WTC11 (cell line): ENCODE results near the gene ELAPOR1. TPM values are rescaled to one million over a fixed set of nuclear protein-coding genes. Genes with fewer than 3 reads are reported as not detected.

Experiments used
- ETV6 ChIP-seq: sonication (generic); formaldehyde crosslinking; IDR thresholded peaks from 2 replicates; pipeline ENCODE4 v1.8.1; 2022; ENCODE audit warnings: mild to moderate bottlenecking, missing genetic modification reagents
- GTF2I ChIP-seq: fragments of 250-450 bp; sonication (Bioruptor Pico); conservative IDR thresholded peaks from 2 replicates; pipeline ENCODE4 v1.4.0; 2021; ENCODE audit warnings: mild to moderate bottlenecking
- HMGA2 ChIP-seq: fragments of 250-450 bp; sonication (Bioruptor Pico); IDR thresholded peaks from 2 replicates; pipeline ENCODE4 v1.4.0; 2021; ENCODE audit warnings: mild to moderate bottlenecking, moderate library complexity
- JAZF1 ChIP-seq: fragments of 250-450 bp; sonication (Bioruptor Pico); IDR thresholded peaks from 2 replicates; pipeline ENCODE4 v1.9.0; 2021; ENCODE audit warnings: moderate library complexity, mild to moderate bottlenecking, inconsistent platforms
- JUN ChIP-seq: sonication (generic); formaldehyde crosslinking; IDR thresholded peaks from 2 replicates; pipeline ENCODE4 v1.8.0; 2023; ENCODE audit warnings: mild to moderate bottlenecking, missing genetic modification reagents
- MXD4 ChIP-seq: fragments of 250-450 bp; sonication (Bioruptor Pico); IDR thresholded peaks from 2 replicates; pipeline ENCODE4 v1.8.0; 2021; ENCODE audit warnings: mild to moderate bottlenecking, moderate library complexity, borderline replicate concordance
- NFATC4 ChIP-seq: fragments of 250-450 bp; sonication (Bioruptor Pico); IDR thresholded peaks from 2 replicates; pipeline ENCODE4 v1.9.0; 2021; ENCODE audit warnings: mild to moderate bottlenecking
- OVOL2 ChIP-seq: fragments of 250-450 bp; sonication (Bioruptor Pico); IDR thresholded peaks from 2 replicates; pipeline ENCODE4 v1.9.0; 2021; ENCODE audit warnings: mild to moderate bottlenecking, borderline replicate concordance
- PRRX2 ChIP-seq: fragments of 250-450 bp; sonication (Bioruptor Pico); IDR thresholded peaks from 2 replicates; pipeline ENCODE4 v1.8.0; 2021; ENCODE audit warnings: mild to moderate bottlenecking
- SMAD4 ChIP-seq: sonication (generic); formaldehyde crosslinking; IDR thresholded peaks from 2 replicates; pipeline ENCODE4 v1.8.0; 2022; ENCODE audit warnings: mild to moderate bottlenecking, missing genetic modification reagents
- SOX15 ChIP-seq: fragments of 250-450 bp; sonication (Bioruptor Pico); IDR thresholded peaks from 2 replicates; pipeline ENCODE4 v1.9.0; 2021; ENCODE audit warnings: mild to moderate bottlenecking
- SP1 ChIP-seq: sonication (generic); formaldehyde crosslinking; conservative IDR thresholded peaks from 2 replicates; pipeline ENCODE4 v1.8.1; 2022; ENCODE audit warnings: missing genetic modification reagents
- ZNF396 ChIP-seq: fragments of 250-450 bp; sonication (Bioruptor Pico); IDR thresholded peaks from 2 replicates; pipeline ENCODE4 v1.8.0; 2021; ENCODE audit warnings: mild to moderate bottlenecking, moderate library complexity, borderline replicate concordance
- ZNF671 ChIP-seq: fragments of 250-450 bp; sonication (Bioruptor Pico); IDR thresholded peaks from 2 replicates; pipeline ENCODE4 v1.8.0; 2021; ENCODE audit warnings: mild to moderate bottlenecking
- total RNA-seq: library from RNA; stranded (reverse); gene quantifications from 3 replicates; pipeline ENCODE4 v1.2.3, GENCODE V29; 2021
- TF ChIP-seq, protein P1 (sequence below): sonication (generic); formaldehyde crosslinking; IDR thresholded peaks from 2 replicates; pipeline ENCODE4 v1.8.0; 2022; ENCODE audit warnings: missing genetic modification reagents
- TF ChIP-seq, protein P2 (sequence below): fragments of 250-450 bp; sonication (Bioruptor Pico); IDR thresholded peaks from 2 replicates; pipeline ENCODE4 v1.9.0; 2021; ENCODE audit warnings: mild to moderate bottlenecking
- TF ChIP-seq, protein P3 (sequence below): fragments of 250-450 bp; sonication (Bioruptor Pico); IDR thresholded peaks from 2 replicates; pipeline ENCODE4 v1.9.0; 2021; ENCODE audit warnings: mild to moderate bottlenecking, borderline replicate concordance
- TF ChIP-seq, protein P4 (sequence below): sonication (generic); formaldehyde crosslinking; conservative IDR thresholded peaks from 2 replicates; pipeline ENCODE4 v1.8.1; 2022; ENCODE audit warnings: mild to moderate bottlenecking, missing genetic modification reagents
- TF ChIP-seq, protein P5 (sequence below): sonication (generic); formaldehyde crosslinking; IDR thresholded peaks from 2 replicates; pipeline ENCODE4 v1.8.1; 2022; ENCODE audit warnings: low read depth, mild to moderate bottlenecking, moderate library complexity, missing genetic modification reagents, borderline replicate concordance
- TF ChIP-seq, protein P6 (sequence below): sonication (generic); formaldehyde crosslinking; conservative IDR thresholded peaks from 2 replicates; pipeline ENCODE4 v1.8.1; 2023; ENCODE audit warnings: mild to moderate bottlenecking, low read depth, missing genetic modification reagents, moderate library complexity
- TF ChIP-seq, protein P7 (sequence below): sonication (generic); formaldehyde crosslinking; IDR thresholded peaks from 2 replicates; pipeline ENCODE4 v1.8.0; 2022; ENCODE audit warnings: mild to moderate bottlenecking, missing genetic modification reagents
- TF ChIP-seq, protein P8 (sequence below): sonication (generic); formaldehyde crosslinking; IDR thresholded peaks from 2 replicates; pipeline ENCODE4 v1.8.1; 2022; ENCODE audit warnings: mild to moderate bottlenecking, missing genetic modification reagents, moderate library complexity, borderline replicate concordance
- TF ChIP-seq, protein P9 (sequence below): sonication (generic); formaldehyde crosslinking; IDR thresholded peaks from 2 replicates; pipeline ENCODE4 v1.8.1; 2022; ENCODE audit warnings: mild to moderate bottlenecking, moderate library complexity, missing genetic modification reagents

ELAPOR1 gene
- total RNA-seq, 1 experiment from 2014 or later = 1.1 TPM

DNA sequence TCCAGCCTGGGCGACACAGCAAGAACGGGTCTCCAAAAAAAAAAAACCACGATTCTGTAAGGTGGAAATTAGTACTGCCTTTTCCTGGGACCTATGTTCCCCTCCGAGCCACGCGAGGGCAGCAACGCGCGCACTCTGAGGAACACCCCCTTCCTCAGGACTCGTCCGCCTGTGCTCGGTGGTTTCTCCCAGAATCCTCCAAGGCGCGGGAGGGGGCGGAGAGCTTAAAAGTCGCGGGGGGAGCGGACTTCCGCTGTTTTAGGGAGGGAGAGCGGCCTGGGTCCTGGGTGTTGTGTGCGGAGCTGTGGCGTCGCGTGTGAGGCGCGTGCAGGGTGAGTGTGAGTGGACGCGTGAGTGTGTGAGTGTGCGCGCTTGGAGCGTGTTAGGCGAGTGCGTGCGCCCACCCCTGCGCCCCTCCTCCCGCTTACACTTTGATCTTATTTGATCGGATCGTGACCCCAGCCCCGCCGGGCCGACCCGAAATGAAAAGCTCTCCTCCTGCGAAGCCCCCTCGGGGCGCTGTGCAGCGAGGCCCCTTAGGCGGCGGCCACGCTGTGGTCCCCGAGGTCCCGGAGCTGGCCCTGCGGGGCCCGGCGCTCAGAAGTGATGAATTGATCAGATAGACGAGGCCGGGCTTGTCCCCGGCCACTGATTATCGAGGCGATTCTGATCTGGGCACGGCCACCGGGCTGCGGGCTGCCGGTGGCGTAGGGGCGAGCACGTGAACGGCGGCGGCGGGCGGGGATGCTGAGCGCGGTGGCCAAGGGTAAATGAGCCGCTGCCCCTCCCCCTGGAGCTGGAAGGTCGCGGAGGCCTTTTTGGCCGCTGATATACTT, 13.8 kb upstream of the ELAPOR1 start (continued):
- TF ChIP-seq, protein P1, sequence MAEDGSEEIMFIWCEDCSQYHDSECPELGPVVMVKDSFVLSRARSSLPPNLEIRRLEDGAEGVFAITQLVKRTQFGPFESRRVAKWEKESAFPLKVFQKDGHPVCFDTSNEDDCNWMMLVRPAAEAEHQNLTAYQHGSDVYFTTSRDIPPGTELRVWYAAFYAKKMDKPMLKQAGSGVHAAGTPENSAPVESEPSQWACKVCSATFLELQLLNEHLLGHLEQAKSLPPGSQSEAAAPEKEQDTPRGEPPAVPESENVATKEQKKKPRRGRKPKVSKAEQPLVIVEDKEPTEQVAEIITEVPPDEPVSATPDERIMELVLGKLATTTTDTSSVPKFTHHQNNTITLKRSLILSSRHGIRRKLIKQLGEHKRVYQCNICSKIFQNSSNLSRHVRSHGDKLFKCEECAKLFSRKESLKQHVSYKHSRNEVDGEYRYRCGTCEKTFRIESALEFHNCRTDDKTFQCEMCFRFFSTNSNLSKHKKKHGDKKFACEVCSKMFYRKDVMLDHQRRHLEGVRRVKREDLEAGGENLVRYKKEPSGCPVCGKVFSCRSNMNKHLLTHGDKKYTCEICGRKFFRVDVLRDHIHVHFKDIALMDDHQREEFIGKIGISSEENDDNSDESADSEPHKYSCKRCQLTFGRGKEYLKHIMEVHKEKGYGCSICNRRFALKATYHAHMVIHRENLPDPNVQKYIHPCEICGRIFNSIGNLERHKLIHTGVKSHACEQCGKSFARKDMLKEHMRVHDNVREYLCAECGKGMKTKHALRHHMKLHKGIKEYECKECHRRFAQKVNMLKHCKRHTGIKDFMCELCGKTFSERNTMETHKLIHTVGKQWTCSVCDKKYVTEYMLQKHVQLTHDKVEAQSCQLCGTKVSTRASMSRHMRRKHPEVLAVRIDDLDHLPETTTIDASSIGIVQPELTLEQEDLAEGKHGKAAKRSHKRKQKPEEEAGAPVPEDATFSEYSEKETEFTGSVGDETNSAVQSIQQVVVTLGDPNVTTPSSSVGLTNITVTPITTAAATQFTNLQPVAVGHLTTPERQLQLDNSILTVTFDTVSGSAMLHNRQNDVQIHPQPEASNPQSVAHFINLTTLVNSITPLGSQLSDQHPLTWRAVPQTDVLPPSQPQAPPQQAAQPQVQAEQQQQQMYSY = peak; percentile 52; the same call in 1 of the 2 replicates
- TF ChIP-seq, protein P2, sequence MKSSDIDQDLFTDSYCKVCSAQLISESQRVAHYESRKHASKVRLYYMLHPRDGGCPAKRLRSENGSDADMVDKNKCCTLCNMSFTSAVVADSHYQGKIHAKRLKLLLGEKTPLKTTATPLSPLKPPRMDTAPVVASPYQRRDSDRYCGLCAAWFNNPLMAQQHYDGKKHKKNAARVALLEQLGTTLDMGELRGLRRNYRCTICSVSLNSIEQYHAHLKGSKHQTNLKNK (CRISPR knock-in tag) = peak; percentile 96
- TF ChIP-seq, protein P3, sequence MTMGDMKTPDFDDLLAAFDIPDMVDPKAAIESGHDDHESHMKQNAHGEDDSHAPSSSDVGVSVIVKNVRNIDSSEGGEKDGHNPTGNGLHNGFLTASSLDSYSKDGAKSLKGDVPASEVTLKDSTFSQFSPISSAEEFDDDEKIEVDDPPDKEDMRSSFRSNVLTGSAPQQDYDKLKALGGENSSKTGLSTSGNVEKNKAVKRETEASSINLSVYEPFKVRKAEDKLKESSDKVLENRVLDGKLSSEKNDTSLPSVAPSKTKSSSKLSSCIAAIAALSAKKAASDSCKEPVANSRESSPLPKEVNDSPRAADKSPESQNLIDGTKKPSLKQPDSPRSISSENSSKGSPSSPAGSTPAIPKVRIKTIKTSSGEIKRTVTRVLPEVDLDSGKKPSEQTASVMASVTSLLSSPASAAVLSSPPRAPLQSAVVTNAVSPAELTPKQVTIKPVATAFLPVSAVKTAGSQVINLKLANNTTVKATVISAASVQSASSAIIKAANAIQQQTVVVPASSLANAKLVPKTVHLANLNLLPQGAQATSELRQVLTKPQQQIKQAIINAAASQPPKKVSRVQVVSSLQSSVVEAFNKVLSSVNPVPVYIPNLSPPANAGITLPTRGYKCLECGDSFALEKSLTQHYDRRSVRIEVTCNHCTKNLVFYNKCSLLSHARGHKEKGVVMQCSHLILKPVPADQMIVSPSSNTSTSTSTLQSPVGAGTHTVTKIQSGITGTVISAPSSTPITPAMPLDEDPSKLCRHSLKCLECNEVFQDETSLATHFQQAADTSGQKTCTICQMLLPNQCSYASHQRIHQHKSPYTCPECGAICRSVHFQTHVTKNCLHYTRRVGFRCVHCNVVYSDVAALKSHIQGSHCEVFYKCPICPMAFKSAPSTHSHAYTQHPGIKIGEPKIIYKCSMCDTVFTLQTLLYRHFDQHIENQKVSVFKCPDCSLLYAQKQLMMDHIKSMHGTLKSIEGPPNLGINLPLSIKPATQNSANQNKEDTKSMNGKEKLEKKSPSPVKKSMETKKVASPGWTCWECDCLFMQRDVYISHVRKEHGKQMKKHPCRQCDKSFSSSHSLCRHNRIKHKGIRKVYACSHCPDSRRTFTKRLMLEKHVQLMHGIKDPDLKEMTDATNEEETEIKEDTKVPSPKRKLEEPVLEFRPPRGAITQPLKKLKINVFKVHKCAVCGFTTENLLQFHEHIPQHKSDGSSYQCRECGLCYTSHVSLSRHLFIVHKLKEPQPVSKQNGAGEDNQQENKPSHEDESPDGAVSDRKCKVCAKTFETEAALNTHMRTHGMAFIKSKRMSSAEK (CRISPR knock-in tag) = 0 out of 2 replicates have a peak, but pooled peaks have one; percentile 45
- TF ChIP-seq SP1 (CRISPR knock-in tag) (peak; percentile 84), NFATC4 (CRISPR knock-in tag) (peak; percentile 89), SMAD4 (no peak), HMGA2 (CRISPR knock-in tag) (no peak; the same call in 1 of the 2 replicates), ETV6 (CRISPR knock-in tag) (peak; percentile 95), SOX15 (CRISPR knock-in tag) (no peak), MXD4 (CRISPR knock-in tag) (no peak), JUN (CRISPR knock-in tag) (peak; percentile 87; the same call in 1 of the 2 replicates), GTF2I (no peak), OVOL2 (0 out of 2 replicates have a peak, but pooled peaks have one; percentile 12), JAZF1 (no peak), ZNF396 (no peak), PRRX2 (CRISPR knock-in tag) (peak; percentile 83; the same call in 1 of the 2 replicates), ZNF671 (CRISPR knock-in tag) (peak; percentile 90)
- TF ChIP-seq, protein P4, sequence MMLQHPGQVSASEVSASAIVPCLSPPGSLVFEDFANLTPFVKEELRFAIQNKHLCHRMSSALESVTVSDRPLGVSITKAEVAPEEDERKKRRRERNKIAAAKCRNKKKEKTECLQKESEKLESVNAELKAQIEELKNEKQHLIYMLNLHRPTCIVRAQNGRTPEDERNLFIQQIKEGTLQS (CRISPR knock-in tag) = no peak
- TF ChIP-seq, protein P5, sequence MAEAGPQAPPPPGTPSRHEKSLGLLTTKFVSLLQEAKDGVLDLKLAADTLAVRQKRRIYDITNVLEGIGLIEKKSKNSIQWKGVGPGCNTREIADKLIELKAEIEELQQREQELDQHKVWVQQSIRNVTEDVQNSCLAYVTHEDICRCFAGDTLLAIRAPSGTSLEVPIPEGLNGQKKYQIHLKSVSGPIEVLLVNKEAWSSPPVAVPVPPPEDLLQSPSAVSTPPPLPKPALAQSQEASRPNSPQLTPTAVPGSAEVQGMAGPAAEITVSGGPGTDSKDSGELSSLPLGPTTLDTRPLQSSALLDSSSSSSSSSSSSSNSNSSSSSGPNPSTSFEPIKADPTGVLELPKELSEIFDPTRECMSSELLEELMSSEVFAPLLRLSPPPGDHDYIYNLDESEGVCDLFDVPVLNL (CRISPR knock-in tag) = no peak
- TF ChIP-seq, protein P6, sequence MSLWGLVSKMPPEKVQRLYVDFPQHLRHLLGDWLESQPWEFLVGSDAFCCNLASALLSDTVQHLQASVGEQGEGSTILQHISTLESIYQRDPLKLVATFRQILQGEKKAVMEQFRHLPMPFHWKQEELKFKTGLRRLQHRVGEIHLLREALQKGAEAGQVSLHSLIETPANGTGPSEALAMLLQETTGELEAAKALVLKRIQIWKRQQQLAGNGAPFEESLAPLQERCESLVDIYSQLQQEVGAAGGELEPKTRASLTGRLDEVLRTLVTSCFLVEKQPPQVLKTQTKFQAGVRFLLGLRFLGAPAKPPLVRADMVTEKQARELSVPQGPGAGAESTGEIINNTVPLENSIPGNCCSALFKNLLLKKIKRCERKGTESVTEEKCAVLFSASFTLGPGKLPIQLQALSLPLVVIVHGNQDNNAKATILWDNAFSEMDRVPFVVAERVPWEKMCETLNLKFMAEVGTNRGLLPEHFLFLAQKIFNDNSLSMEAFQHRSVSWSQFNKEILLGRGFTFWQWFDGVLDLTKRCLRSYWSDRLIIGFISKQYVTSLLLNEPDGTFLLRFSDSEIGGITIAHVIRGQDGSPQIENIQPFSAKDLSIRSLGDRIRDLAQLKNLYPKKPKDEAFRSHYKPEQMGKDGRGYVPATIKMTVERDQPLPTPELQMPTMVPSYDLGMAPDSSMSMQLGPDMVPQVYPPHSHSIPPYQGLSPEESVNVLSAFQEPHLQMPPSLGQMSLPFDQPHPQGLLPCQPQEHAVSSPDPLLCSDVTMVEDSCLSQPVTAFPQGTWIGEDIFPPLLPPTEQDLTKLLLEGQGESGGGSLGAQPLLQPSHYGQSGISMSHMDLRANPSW (CRISPR knock-in tag) = no peak
- TF ChIP-seq, protein P7, sequence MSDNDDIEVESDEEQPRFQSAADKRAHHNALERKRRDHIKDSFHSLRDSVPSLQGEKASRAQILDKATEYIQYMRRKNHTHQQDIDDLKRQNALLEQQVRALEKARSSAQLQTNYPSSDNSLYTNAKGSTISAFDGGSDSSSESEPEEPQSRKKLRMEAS (CRISPR knock-in tag) = peak; percentile 94
- TF ChIP-seq, protein P8, sequence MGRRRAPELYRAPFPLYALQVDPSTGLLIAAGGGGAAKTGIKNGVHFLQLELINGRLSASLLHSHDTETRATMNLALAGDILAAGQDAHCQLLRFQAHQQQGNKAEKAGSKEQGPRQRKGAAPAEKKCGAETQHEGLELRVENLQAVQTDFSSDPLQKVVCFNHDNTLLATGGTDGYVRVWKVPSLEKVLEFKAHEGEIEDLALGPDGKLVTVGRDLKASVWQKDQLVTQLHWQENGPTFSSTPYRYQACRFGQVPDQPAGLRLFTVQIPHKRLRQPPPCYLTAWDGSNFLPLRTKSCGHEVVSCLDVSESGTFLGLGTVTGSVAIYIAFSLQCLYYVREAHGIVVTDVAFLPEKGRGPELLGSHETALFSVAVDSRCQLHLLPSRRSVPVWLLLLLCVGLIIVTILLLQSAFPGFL = peak; percentile 87; the same call in 1 of the 2 replicates
- TF ChIP-seq, protein P9, sequence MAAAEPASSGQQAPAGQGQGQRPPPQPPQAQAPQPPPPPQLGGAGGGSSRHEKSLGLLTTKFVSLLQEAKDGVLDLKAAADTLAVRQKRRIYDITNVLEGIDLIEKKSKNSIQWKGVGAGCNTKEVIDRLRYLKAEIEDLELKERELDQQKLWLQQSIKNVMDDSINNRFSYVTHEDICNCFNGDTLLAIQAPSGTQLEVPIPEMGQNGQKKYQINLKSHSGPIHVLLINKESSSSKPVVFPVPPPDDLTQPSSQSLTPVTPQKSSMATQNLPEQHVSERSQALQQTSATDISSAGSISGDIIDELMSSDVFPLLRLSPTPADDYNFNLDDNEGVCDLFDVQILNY (CRISPR knock-in tag) = peak; percentile 78
